ENCODE results near the gene TFB1M. TPM values are rescaled to one million over a fixed set of nuclear protein-coding genes. Genes with fewer than 3 reads are reported as not detected.
A peak's percentile ranks its signal among the peaks of the same experiment; 100 is the strongest.
"Not testable (repeated sequence)": the region's sequence is repeated elsewhere in the genome, so short reads cannot be mapped to it uniquely, and the experiment has no call there.

TFB1M gene
- total RNA-seq, 6 experiments from 2014 or later: 12.3 to 18.9 (median 16.2) TPM

DNA sequence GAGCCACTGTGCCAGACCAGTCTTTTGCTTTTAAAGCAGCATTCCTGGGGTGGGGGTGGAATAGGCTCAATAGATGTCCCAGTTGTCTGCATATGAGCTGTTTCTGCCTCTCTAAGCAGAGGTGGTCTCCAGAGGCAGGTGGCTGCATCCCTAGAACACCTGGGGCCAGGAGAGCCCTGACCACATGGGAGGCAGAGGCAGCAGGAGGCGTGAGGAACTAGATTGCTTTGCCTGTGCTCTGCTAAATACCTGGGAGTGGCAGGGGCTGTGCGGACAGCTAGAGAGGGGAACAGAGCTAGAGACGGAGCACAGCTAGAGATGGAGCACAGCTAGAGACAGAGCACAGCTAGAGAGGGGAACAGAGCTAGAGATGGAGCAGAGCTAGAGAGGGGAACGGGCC is 79.6 kb downstream of the TFB1M start:
- no peaks in the 10 kb centered on the region for H3K9me3 ChIP-seq
- H3K4me1 ChIP-seq: no peaks in the 10 kb centered on the region
- H3K27me3 ChIP-seq: no peaks in the 10 kb centered on the region
- intact Hi-C loops (cut with DNase I): no loop called here
- DNase-seq (no peak), ATAC-seq (no peak)
- no peak overlapping the region for H3K27ac ChIP-seq
- 39% methylated on average over 3 of the region's 4 CpGs for WGBS (ENCODE audit: insufficient coverage, low coverage, low lambda C conversion rate, missing lambda C conversion rate)
- H3K36me3 ChIP-seq: no peaks in the 10 kb centered on the region
- H3K4me3 ChIP-seq: no peak overlapping the region
- no peak for TF ChIP-seq POLR2A (IDR thresholded peaks at IDR 0.05)
- TF ChIP-seq, protein P1, sequence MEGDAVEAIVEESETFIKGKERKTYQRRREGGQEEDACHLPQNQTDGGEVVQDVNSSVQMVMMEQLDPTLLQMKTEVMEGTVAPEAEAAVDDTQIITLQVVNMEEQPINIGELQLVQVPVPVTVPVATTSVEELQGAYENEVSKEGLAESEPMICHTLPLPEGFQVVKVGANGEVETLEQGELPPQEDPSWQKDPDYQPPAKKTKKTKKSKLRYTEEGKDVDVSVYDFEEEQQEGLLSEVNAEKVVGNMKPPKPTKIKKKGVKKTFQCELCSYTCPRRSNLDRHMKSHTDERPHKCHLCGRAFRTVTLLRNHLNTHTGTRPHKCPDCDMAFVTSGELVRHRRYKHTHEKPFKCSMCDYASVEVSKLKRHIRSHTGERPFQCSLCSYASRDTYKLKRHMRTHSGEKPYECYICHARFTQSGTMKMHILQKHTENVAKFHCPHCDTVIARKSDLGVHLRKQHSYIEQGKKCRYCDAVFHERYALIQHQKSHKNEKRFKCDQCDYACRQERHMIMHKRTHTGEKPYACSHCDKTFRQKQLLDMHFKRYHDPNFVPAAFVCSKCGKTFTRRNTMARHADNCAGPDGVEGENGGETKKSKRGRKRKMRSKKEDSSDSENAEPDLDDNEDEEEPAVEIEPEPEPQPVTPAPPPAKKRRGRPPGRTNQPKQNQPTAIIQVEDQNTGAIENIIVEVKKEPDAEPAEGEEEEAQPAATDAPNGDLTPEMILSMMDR (IDR thresholded peaks at IDR 0.05): no peak

DNA sequence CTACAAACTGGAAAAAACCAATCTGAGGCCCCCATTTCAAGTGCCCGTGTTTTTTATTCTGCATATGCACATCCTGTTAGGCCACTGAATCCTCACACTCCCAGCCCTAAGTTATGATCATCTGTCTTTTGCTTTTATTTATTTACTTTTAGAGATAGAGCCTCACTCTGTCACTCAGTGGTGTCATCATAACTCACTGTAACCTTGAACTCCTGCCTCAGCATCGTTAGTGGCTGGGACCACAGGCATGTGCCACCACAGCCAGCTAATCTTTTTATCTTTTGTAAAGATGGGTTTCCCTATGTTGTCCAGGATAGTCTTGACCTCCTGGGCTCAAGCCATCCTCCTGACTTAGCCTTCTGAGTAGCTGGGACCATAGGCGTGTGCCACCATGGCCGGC is 80.1 kb downstream of the TFB1M start:
- ATAC-seq (no peak), DNase-seq (no peak)
- intact Hi-C loops (cut with DNase I): no loop called here
- WGBS (ENCODE audit: insufficient coverage, low coverage, low lambda C conversion rate, missing lambda C conversion rate): 88% methylated on average over 1 of the region's 4 CpGs
- H3K4me3 ChIP-seq: no peak overlapping the region
- no peaks in the 10 kb centered on the region for H3K4me1 ChIP-seq
- H3K27me3 ChIP-seq: no peaks in the 10 kb centered on the region
- no peaks in the 10 kb centered on the region for H3K36me3 ChIP-seq
- H3K9me3 ChIP-seq: no peaks in the 10 kb centered on the region
- H3K27ac ChIP-seq: no peak overlapping the region
- TF ChIP-seq, protein P1 (IDR thresholded peaks at IDR 0.05): no peak
- TF ChIP-seq POLR2A (IDR thresholded peaks at IDR 0.05): no peak

DNA sequence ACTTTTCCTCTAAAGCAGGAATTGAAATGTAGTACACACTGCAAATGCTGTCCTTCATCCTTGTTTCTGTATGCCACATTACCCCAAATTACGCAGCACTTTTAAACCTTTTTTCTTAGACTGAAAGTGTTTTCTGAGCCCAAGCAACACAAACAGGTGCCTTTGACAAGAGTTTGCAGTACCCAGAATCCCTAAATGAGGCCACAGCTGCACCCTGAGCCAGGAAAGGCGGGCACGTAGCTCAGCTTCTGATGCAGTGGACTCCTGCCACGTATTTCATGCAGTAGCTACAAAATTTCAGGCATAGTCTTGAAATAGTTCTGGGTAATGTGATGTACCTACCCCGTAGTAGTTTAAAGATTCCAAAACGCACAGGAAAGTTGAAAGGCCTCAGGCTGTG is 81.4 kb downstream of the TFB1M start:
- H3K27me3 ChIP-seq: no peaks in the 10 kb centered on the region
- no peak for ATAC-seq

DNA sequence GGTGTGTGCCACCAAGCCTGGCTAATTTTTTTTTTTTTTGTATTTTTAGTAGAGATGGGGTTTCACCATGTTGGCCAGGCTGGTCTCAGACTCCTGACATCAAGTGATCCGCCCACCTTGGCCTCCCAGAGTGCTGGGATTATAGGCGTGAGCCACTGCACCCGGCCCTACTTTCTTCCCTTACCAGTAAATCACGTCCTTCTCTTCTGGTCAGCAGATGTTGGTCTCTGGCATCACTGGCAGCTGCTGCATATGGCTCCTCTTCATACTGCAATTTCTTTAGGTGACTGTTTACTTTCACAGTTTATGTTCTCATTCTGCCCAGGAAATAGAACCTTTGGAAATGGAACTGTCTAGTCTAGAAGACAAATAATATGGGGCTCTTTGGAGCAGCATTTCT is 83.3 kb downstream of the TFB1M start:
- H3K4me3 ChIP-seq; H3K27me3 ChIP-seq; H3K9me3 ChIP-seq; H3K4me1 ChIP-seq; ATAC-seq; intact Hi-C loops (cut with DNase I); H3K36me3 ChIP-seq; H3K27ac ChIP-seq; DNase-seq: not testable (repeated sequence)
- WGBS (ENCODE audit: insufficient coverage, low coverage, low lambda C conversion rate, missing lambda C conversion rate): 81% methylated on average over 4 of the region's 4 CpGs

More for the DNA sequence above, 81.4 kb downstream of the TFB1M start:
- intact Hi-C loops (cut with DNase I): no loop called here
- Histone ChIP-seq H3K4me1 (no peaks in the 10 kb centered on the region), H3K36me3 (no peaks in the 10 kb centered on the region), H3K27ac (no peak overlapping the region), H3K9me3 (no peaks in the 10 kb centered on the region), H3K4me3 (no peak overlapping the region)
- TF ChIP-seq POLR2A (IDR thresholded peaks at IDR 0.05): no peak
- TF ChIP-seq, protein P1 (IDR thresholded peaks at IDR 0.05): no peak
- no peak for DNase-seq
- WGBS (ENCODE audit: insufficient coverage, low coverage, low lambda C conversion rate, missing lambda C conversion rate): 59% methylated on average over 3 of the region's 6 CpGs

DNA sequence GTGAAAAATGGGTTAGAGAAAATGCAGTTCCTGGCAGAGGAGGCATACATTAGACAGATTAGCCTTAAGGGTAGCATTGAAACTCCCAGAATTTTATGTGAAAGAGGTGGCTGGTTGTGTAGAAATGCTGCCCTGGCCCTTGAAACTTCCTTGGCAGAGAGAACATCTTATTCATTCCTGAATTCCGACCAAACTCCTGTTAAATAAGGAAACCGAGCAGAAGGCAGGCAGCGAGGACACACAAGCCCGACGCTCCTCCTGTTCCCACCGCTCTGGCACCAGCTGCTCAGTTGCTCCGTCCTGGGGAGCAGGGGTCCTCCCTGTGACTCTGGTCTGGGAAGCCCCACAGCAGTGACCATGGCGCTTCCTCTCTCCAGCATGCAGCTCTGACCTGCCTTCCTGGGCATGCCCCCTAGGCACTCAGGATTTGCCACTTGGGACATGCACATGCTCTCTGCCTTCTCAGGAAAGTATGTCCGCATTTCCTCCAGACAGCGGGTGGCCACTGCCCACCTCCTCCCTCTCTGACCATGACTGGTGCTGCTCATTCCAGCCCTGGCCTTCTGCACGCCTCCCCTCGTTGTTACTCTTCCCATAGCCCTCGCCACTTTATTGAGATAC is 85.6 kb downstream of the TFB1M start:
- H3K36me3 ChIP-seq: no peaks in the 10 kb centered on the region
- H3K27ac ChIP-seq: no peak overlapping the region
- H3K4me1 ChIP-seq: no peaks in the 10 kb centered on the region
- no peaks in the 10 kb centered on the region for H3K9me3 ChIP-seq
- ATAC-seq: peak in 1 of 4 donors; percentile 42
- no peak overlapping the region for H3K4me3 ChIP-seq
- no peak for TF ChIP-seq POLR2A (IDR thresholded peaks at IDR 0.05)
- TF ChIP-seq, protein P1 (IDR thresholded peaks at IDR 0.05): no peak
- 88% methylated on average over 5 of the region's 13 CpGs for WGBS (ENCODE audit: insufficient coverage, low coverage, low lambda C conversion rate, missing lambda C conversion rate)
- intact Hi-C loops (cut with DNase I): no loop called here
- no peak for DNase-seq
- no peaks in the 10 kb centered on the region for H3K27me3 ChIP-seq

All from right lobe of liver (tissue), 6 donors.